Measurements from ENCODE around the gene CELSR3. TPM values are rescaled to one million over a fixed set of nuclear protein-coding genes. Genes with fewer than 3 reads are reported as not detected.

The CELSR3 gene
- total RNA-seq, 3 donors from 2014 or later: 1.1 to 2.7 (median 2.3) TPM

DNA sequence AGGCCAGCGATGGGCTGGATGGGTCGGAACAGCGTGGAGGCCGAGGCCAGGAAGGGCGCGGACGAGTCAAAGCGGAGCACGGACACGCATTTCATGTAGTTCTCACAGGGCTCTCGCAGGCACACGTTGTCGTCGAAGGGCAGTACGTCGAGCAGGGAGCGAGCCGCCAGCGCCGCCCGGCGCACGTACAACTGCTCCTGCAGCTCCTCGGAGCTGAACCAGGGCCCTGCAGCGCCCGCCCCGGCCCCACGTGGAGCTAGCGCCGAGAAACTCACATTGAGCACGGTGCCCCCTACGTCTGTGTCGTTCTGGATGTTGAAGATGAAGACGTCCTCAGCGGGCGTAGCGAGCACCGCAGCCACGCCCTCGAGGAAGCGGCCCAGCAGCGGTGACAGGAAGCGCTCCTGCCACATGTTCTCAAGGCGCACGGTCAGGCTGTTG lies 5.8 kb downstream of the CELSR3 start:
- Histone ChIP-seq H3K9me3 (no peaks in the 10 kb centered on the region), H3K36me3 (ENCODE audit: low read depth) (no peaks in the 10 kb centered on the region), H3K4me1 (ENCODE audit: low read depth) (no peaks in the 10 kb centered on the region), H3K4me3 (no peak overlapping the region)
- peak in 1 of 3 donors; percentile 45 for DNase-seq
- no peak for ATAC-seq
- TF ChIP-seq, protein P1, sequence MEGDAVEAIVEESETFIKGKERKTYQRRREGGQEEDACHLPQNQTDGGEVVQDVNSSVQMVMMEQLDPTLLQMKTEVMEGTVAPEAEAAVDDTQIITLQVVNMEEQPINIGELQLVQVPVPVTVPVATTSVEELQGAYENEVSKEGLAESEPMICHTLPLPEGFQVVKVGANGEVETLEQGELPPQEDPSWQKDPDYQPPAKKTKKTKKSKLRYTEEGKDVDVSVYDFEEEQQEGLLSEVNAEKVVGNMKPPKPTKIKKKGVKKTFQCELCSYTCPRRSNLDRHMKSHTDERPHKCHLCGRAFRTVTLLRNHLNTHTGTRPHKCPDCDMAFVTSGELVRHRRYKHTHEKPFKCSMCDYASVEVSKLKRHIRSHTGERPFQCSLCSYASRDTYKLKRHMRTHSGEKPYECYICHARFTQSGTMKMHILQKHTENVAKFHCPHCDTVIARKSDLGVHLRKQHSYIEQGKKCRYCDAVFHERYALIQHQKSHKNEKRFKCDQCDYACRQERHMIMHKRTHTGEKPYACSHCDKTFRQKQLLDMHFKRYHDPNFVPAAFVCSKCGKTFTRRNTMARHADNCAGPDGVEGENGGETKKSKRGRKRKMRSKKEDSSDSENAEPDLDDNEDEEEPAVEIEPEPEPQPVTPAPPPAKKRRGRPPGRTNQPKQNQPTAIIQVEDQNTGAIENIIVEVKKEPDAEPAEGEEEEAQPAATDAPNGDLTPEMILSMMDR (IDR thresholded peaks at IDR 0.05): no peak
- intact Hi-C loops (cut with DNase I, micrococcal nuclease): no loop called here

DNA sequence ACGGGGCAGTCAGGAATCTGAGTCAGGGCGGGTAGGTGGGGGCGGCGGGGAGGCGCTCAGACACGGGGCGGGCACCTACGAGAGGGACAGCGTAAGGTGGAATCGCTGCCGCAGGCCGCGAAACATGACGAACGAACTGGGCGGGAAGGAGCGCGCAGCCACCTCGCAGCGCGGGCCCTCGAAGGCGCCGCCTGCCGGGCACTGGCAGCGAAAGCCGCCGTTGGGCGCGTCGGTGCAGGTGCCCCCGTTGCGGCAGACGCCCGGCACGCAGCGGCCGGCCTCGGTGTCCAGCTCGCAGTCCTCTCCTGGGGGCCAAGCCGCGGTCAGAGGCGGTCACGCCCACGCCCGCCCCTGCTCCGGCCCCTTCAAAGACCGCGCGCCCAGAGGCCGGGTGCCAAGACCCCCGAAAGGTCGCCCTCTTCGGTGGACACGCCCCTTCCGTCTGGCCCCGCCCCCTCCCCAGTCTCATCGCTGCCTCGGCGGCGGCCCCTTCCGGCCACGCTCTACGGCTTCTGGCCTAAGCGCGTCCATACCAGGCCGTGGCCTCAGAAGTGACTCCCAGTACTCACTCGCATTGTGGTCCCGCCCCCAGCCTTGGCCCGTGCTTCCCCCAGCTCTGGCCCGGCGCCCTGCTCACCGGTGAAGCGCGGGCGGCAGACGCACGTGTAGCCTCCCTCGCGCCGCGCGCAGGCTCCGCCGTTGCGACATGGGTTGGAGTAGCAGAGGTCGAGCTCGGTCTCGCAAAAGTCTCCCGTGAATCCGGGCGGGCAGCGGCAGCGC lies 6.4 kb downstream of the CELSR3 start:
- DNase-seq: peak; percentile 87
- Histone ChIP-seq H3K4me3 (peak overlapping the region; percentile 19), H3K36me3 (ENCODE audit: low read depth) (no peaks in the 10 kb centered on the region), H3K4me1 (ENCODE audit: low read depth) (no peaks in the 10 kb centered on the region), H3K9me3 (no peaks in the 10 kb centered on the region)
- intact Hi-C loops (cut with DNase I, micrococcal nuclease): no loop called here
- peak; percentile 92 for ATAC-seq
- TF ChIP-seq, protein P1 (IDR thresholded peaks at IDR 0.05): peak; percentile 61

DNA sequence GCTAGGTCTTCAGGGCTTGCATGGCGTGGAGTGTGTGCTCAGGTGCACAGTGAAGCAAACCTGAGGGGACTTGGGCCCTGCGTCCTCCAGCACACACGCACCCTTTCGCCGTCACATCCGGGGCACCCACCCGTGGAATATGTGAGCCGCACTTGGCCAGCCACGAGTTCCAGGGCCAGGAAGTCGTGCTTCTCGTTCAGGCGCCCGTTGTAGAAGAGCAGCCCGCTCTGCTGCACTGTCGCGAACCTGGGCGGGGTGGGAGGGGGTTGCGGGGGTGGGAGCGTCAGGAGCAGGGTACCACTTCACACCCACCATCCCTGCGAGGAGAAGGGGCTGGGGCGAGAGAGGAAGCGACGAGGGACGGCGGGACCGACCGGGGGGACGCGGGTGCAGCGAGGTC lies 7.1 kb downstream of the CELSR3 start:
- no peak for DNase-seq
- no peaks in the 10 kb centered on the region for H3K36me3 ChIP-seq (ENCODE audit: low read depth)
- TF ChIP-seq, protein P1 (IDR thresholded peaks at IDR 0.05): no peak
- no peak overlapping the region for H3K4me3 ChIP-seq
- ATAC-seq: peak; percentile 12
- intact Hi-C loops (cut with DNase I, micrococcal nuclease): no loop called here
- no peaks in the 10 kb centered on the region for H3K9me3 ChIP-seq
- H3K4me1 ChIP-seq (ENCODE audit: low read depth): no peaks in the 10 kb centered on the region

DNA sequence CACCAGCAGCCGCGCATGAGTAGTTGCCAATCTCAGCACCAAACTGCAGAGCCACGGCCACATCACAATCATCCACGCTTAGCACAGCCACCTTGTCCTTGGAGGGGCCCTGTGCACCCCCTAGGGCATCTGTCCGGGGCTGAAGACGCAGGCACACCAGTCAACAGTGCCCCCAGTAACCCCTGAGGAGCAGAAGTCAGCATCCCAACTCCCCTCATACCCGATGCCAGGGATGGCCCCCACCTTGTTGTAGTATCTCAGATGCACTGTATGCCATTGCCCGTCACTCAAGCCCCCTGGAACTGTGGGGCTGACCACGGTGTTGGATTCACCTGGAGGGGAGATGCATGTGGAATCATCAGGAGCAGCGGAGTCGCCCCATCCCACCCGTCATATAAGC lies 7.6 kb downstream of the CELSR3 start:
- ATAC-seq (no peak), DNase-seq (no peak)
- no peaks in the 10 kb centered on the region for H3K36me3 ChIP-seq (ENCODE audit: low read depth)
- no peak overlapping the region for H3K4me3 ChIP-seq
- intact Hi-C loops (cut with DNase I, micrococcal nuclease): no loop called here
- H3K4me1 ChIP-seq (ENCODE audit: low read depth): no peaks in the 10 kb centered on the region
- TF ChIP-seq, protein P1 (IDR thresholded peaks at IDR 0.05): no peak
- no peaks in the 10 kb centered on the region for H3K9me3 ChIP-seq

DNA sequence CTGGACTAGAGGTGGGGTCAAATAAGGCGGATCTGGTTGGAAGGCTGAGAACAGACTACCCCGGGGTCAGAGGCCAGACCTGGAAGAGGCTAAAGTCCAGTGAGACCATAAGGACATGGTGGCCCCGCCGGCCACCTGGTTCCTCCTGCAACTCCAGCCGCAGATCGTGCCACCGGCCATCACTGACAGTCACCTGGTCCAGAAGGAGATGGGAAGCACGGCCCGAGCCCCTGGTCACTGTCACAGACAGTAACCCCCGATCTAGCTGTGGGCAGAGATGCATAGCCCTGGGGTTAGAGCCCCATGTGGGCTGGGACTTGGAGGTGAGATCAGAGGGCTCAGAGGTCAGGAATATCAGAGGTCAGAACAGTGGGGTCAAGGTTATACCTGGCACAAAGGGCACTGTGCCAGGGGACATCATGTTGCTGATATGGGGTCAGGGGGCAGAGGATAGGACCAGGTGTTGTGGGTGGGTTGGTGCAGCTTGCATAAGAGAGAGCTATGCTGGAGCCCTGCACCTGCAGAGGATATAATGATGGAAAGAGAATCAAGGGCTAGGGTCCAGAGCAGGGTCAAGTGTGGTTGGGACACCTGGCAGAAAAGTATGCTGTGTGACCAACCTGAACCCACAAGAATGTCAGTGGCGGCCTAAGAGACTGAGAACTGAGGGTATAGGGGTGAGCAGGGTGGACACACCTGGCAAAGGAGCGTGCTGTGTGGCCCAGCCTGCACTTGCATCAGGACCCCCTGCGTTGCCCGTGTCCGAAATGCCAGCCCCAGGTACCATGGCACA lies 9.6 kb downstream of the CELSR3 start:
- Histone ChIP-seq H3K9me3 (no peaks in the 10 kb centered on the region), H3K36me3 (ENCODE audit: low read depth) (no peaks in the 10 kb centered on the region), H3K4me3 (no peak overlapping the region), H3K4me1 (ENCODE audit: low read depth) (no peaks in the 10 kb centered on the region)
- TF ChIP-seq, protein P1 (IDR thresholded peaks at IDR 0.05): no peak
- intact Hi-C loops (cut with DNase I, micrococcal nuclease): no loop called here
- no peak for ATAC-seq
- no peak for DNase-seq

Data from mucosa of descending colon (tissue), 3 donors.